ENCODE results near the gene GTPBP2. TPM values are rescaled to one million over a fixed set of nuclear protein-coding genes. Genes with fewer than 3 reads are reported as not detected.

GTPBP2 gene
- total RNA-seq, 1 experiment from 2014 or later, result 70.8 TPM

GRCh38 chr6:43608807-43609206 is 20.3 kb downstream of the GTPBP2 start:
- DNase-seq, result no peak
- Histone ChIP-seq H3K27ac (no peak overlapping the region), H3K27me3 (ENCODE audit: insufficient read depth, low read depth) (no peaks in the 10 kb centered on the region), H3K4me2 (no peak overlapping the region), H3K36me3 (ENCODE audit: low read depth) (peaks cover 7% of the 10 kb centered on the region; the same call in 1 of the 2 replicates), H2AFZ (no peak overlapping the region), H3K4me1 (replicated peaks; ENCODE audit: insufficient read depth) (no peaks in the 10 kb centered on the region), H3K9me3 (ENCODE audit: insufficient read depth, low read depth) (no peaks in the 10 kb centered on the region), H3K4me3 (no peak overlapping the region), H3K79me2 (ENCODE audit: low read depth) (no peaks in the 10 kb centered on the region), H3F3A (ENCODE audit: insufficient read depth, low read depth) (peaks cover 58% of the 10 kb centered on the region; the same call in 1 of the 2 replicates), H4K20me1 (ENCODE audit: insufficient read depth) (no peaks in the 10 kb centered on the region), H3K9me2 (ENCODE audit: insufficient read depth) (no peaks in the 10 kb centered on the region)
- ChIA-PET POLR2A (ENCODE audit: unreplicated experiment) (no interaction called here), CTCF (interaction anchor here (0.6 to 1.2 kb wide), 3 partner anchors 56 to 629 kb away, joined by 3 to 4 read pairs (median 3); no protein-coding TSS in a partner anchor)
- intact Hi-C loops (cut with micrococcal nuclease; ENCODE audit: unreplicated experiment), result loop anchor here (1.0 to 2.0 kb wide), 3 partner anchors 56 to 470 kb away; no protein-coding TSS in a partner anchor
- TF ChIP-seq CTCF (conservative IDR thresholded peaks at IDR 0.05) (no peak), EZH2 (IDR thresholded peaks at IDR 0.05; ENCODE audit: low read depth) (no peak)
- BruUV-seq (replicated peaks), result no TSS peak

GRCh38 chr6:43608310-43608763 is 20.7 kb downstream of the GTPBP2 start:
- DNase-seq, result peak; percentile 60 to 63
- H2AFZ ChIP-seq, result no peak overlapping the region
- H3K79me2 ChIP-seq (ENCODE audit: low read depth), result no peaks in the 10 kb centered on the region
- no peaks in the 10 kb centered on the region for H4K20me1 ChIP-seq (ENCODE audit: insufficient read depth)
- peaks cover 7% of the 10 kb centered on the region; the same call in 1 of the 2 replicates for H3K36me3 ChIP-seq (ENCODE audit: low read depth)
- no peaks in the 10 kb centered on the region for H3K9me2 ChIP-seq (ENCODE audit: insufficient read depth)
- no peak for TF ChIP-seq EZH2 (IDR thresholded peaks at IDR 0.05; ENCODE audit: low read depth)
- TF ChIP-seq CTCF (conservative IDR thresholded peaks at IDR 0.05), result peak; percentile 85
- no peak overlapping the region for H3K4me3 ChIP-seq
- H3K27ac ChIP-seq, result no peak overlapping the region
- BruUV-seq (replicated peaks), result no TSS peak
- H3K4me2 ChIP-seq, result no peak overlapping the region
- ChIA-PET CTCF (interaction anchor here (0.5 to 1.2 kb wide), 4 partner anchors 9 to 629 kb away, joined by 3 to 4 read pairs (median 4); no protein-coding TSS in a partner anchor), POLR2A (ENCODE audit: unreplicated experiment) (interaction anchor here (0.6 kb wide), 1 partner anchor 471 kb away, joined by 3 read pairs; no protein-coding TSS in a partner anchor)
- peaks cover 53% of the 10 kb centered on the region; the same call in 1 of the 2 replicates for H3F3A ChIP-seq (ENCODE audit: insufficient read depth, low read depth)
- no peaks in the 10 kb centered on the region for H3K4me1 ChIP-seq (replicated peaks; ENCODE audit: insufficient read depth)
- intact Hi-C loops (cut with micrococcal nuclease; ENCODE audit: unreplicated experiment), result loop anchor here (1.0 to 2.0 kb wide), 3 partner anchors 56 to 471 kb away; no protein-coding TSS in a partner anchor
- H3K9me3 ChIP-seq (ENCODE audit: insufficient read depth, low read depth), result no peaks in the 10 kb centered on the region
- no peaks in the 10 kb centered on the region for H3K27me3 ChIP-seq (ENCODE audit: insufficient read depth, low read depth)

GRCh38 chr6:43606019-43606418 is 23.0 kb downstream of the GTPBP2 start:
- ChIA-PET POLR2A (ENCODE audit: unreplicated experiment) (no interaction called here), CTCF (no interaction called here)
- Histone ChIP-seq H3K27ac (no peak overlapping the region), H3K4me2 (no peak overlapping the region), H3K9me2 (ENCODE audit: insufficient read depth) (no peaks in the 10 kb centered on the region), H3F3A (ENCODE audit: insufficient read depth, low read depth) (peaks cover 40% of the 10 kb centered on the region; the same call in 1 of the 2 replicates), H3K4me1 (replicated peaks; ENCODE audit: insufficient read depth) (no peaks in the 10 kb centered on the region), H2AFZ (no peak overlapping the region), H4K20me1 (ENCODE audit: insufficient read depth) (no peaks in the 10 kb centered on the region), H3K36me3 (ENCODE audit: low read depth) (peaks cover 3% of the 10 kb centered on the region; the same call in 1 of the 2 replicates), H3K27me3 (ENCODE audit: insufficient read depth, low read depth) (no peaks in the 10 kb centered on the region), H3K4me3 (no peak overlapping the region), H3K9me3 (ENCODE audit: insufficient read depth, low read depth) (no peaks in the 10 kb centered on the region), H3K79me2 (ENCODE audit: low read depth) (no peaks in the 10 kb centered on the region)
- intact Hi-C loops (cut with micrococcal nuclease; ENCODE audit: unreplicated experiment), result no loop called here
- DNase-seq, result no peak
- no TSS peak for BruUV-seq (replicated peaks)
- no peak for TF ChIP-seq EZH2 (IDR thresholded peaks at IDR 0.05; ENCODE audit: low read depth)
- TF ChIP-seq CTCF (conservative IDR thresholded peaks at IDR 0.05), result no peak

Data from PC-9 (cell line).